ENCODE measurements around the gene FOXN3. TPM values are rescaled to one million over a fixed set of nuclear protein-coding genes. Genes with fewer than 3 reads are reported as not detected.

Gene FOXN3
- total and polyA plus RNA-seq, 2 donors (not counting 3 experiments of a cell fraction or from before 2014, with no cell fraction given): 16.9 to 41.8 TPM

DNA sequence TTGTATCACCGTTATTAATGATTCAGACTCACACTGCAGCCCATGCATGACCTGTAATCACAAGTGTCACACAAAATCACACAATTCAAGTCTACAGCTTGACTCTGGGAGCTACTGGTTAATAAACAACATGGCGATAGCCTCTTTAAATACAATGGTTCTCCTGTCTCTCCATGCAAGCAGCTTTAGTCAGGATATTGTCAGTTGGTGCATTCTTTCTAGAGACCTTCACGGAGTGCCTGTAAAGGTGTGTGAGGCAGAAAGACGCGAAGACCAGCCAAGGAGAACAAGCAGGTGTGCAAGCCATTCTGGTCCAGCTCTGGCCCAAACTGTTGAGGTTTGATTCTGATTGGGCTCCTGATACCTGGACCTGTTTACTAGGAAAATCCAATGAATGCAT, 40.0 kb upstream of the FOXN3 start:
- H3K36me3 ChIP-seq (ENCODE audit: control insufficient read depth in 2 of 2, extremely low read depth in 1 of 2, insufficient read depth in 2 of 2, low read length in 2 of 2): no peaks in the 10 kb centered on the region
- no peak overlapping the region for H3K9ac ChIP-seq (replicated peaks; ENCODE audit: extremely low read depth, insufficient read depth, low read length)
- ChIA-PET CTCF (no interaction called here), POLR2A (no interaction called here)
- no peaks in the 10 kb centered on the region for H3K9me1 ChIP-seq (replicated peaks; ENCODE audit: control insufficient read depth, extremely low read depth, insufficient read depth, low read length)
- H2AFZ ChIP-seq (ENCODE audit: low read depth, low read length): no peak overlapping the region
- no peaks in the 10 kb centered on the region for H3K79me2 ChIP-seq (ENCODE audit: control insufficient read depth, insufficient read depth, low read length)
- no peak for TF ChIP-seq JUN (IDR thresholded peaks at IDR 0.05; ENCODE audit: borderline replicate concordance, insufficient read depth, insufficient read length, low read depth)
- TF ChIP-seq POLR2AphosphoS5 (IDR thresholded peaks at IDR 0.05; ENCODE audit: insufficient read depth, low read depth, low read length): no peak
- no peak for TF ChIP-seq EZH2 (IDR thresholded peaks at IDR 0.05; ENCODE audit: borderline replicate concordance, low read depth, low read length, severe bottlenecking)
- TF ChIP-seq MYC (IDR thresholded peaks at IDR 0.05; ENCODE audit: low read depth, low read length): no peak
- TF ChIP-seq, protein P1, sequence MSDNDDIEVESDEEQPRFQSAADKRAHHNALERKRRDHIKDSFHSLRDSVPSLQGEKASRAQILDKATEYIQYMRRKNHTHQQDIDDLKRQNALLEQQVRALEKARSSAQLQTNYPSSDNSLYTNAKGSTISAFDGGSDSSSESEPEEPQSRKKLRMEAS (IDR thresholded peaks at IDR 0.05; ENCODE audit: insufficient read depth, insufficient read length): no peak
- no peak for TF ChIP-seq POLR2A (IDR thresholded peaks at IDR 0.05; ENCODE audit: low read depth, low read length)
- TF ChIP-seq, protein P2, sequence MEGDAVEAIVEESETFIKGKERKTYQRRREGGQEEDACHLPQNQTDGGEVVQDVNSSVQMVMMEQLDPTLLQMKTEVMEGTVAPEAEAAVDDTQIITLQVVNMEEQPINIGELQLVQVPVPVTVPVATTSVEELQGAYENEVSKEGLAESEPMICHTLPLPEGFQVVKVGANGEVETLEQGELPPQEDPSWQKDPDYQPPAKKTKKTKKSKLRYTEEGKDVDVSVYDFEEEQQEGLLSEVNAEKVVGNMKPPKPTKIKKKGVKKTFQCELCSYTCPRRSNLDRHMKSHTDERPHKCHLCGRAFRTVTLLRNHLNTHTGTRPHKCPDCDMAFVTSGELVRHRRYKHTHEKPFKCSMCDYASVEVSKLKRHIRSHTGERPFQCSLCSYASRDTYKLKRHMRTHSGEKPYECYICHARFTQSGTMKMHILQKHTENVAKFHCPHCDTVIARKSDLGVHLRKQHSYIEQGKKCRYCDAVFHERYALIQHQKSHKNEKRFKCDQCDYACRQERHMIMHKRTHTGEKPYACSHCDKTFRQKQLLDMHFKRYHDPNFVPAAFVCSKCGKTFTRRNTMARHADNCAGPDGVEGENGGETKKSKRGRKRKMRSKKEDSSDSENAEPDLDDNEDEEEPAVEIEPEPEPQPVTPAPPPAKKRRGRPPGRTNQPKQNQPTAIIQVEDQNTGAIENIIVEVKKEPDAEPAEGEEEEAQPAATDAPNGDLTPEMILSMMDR (IDR thresholded peaks at IDR 0.05; ENCODE audit: extremely low read depth in 1 of 2, insufficient read depth in 1 of 2, low read depth in 1 of 2, low read length in 2 of 2): no peak
- TF ChIP-seq GATA2 (IDR thresholded peaks at IDR 0.05; ENCODE audit: insufficient read depth, insufficient read length, low read depth, low read length): no peak
- TF ChIP-seq FOS (IDR thresholded peaks at IDR 0.05; ENCODE audit: borderline replicate concordance, insufficient read depth, low read length): no peak
- H3K4me2 ChIP-seq (ENCODE audit: insufficient read depth, low read length): no peak overlapping the region
- no peaks in the 10 kb centered on the region for H3K9me3 ChIP-seq (replicated peaks; ENCODE audit: control insufficient read depth, insufficient read depth, low read length)
- H3K4me1 ChIP-seq (ENCODE audit: control insufficient read depth, extremely low read depth, insufficient read depth, low read length): no peaks in the 10 kb centered on the region
- DNase-seq (ENCODE audit: low read depth, low spot score) (no peak), FAIRE-seq (no peak)
- H3K27ac ChIP-seq (ENCODE audit: insufficient read depth, low read depth, low read length): no peak overlapping the region
- dilution Hi-C loops (cut with MboI; ENCODE audit: extremely low pct_ligation_motif_present, low sequenced_read_pairs): no loop called here
- H4K20me1 ChIP-seq (replicated peaks; ENCODE audit: control insufficient read depth, extremely low read depth, insufficient read depth, low read length): no peaks in the 10 kb centered on the region
- H3K27me3 ChIP-seq (ENCODE audit: control insufficient read depth in 2 of 2, insufficient read depth in 2 of 2, low read length in 2 of 2): no peaks in the 10 kb centered on the region
- BruUV-seq (replicated peaks): no TSS peak
- H3K4me3 ChIP-seq (replicated peaks in 1 of 3; ENCODE audit: insufficient read depth in 1 of 3, low read depth in 1 of 3, low read length in 3 of 3): no peak overlapping the region
- intact Hi-C loops (cut with micrococcal nuclease): no loop called here
